Measurements from ENCODE around the gene IP6K1. TPM values are rescaled to one million over a fixed set of nuclear protein-coding genes. Genes with fewer than 3 reads are reported as not detected.
"Not testable (repeated sequence)": the region's sequence is repeated elsewhere in the genome, so short reads cannot be mapped to it uniquely, and the experiment has no call there.

IP6K1 gene
- total RNA-seq, 1 experiment from 2014 or later: 32.2 TPM

DNA sequence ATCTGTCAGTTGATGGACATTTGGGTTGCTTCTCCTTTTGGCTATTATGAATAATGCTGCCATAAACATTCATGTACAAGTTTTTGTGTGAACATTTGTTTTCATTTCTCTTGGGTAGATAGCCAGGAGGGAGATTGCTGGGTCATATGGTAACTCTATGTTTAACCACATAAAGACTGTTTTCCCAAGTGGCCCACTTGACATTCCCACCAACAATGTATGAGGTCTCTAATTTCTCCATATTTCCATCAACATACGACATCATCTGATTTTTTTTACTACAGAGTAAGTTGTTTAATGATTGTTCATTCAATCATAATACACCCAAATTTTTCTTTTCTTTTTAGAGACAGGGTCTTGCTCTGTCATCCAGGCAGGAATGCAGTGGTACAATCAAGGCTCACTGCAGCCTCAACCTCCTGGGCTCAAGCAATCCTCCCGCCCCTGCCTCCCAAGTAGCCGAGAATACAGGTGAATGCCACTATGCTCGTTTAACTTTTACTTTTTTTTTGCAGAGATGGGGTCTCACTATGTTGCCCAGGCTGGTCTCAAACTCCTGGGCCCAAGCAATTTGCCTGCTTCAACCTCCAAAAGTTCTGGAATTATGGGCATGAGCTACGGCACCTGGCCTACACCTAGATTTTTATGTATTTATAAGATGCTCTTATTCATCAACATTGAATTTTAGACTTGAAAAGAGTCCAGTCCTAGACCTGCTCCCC, 6.8 kb downstream of the IP6K1 start:
- Mint-ChIP-seq H3K9me3 (no peaks in the 10 kb centered on the region), H3K4me3 (no peak overlapping the region), H3K4me1 (no peaks in the 10 kb centered on the region), H3K36me3 (peaks cover 18% of the 10 kb centered on the region), H3K27me3 (ENCODE audit: low read depth) (no peaks in the 10 kb centered on the region), H3K27ac (no peak overlapping the region)
- CTCF ChIA-PET: interaction anchor here (0.6 kb wide), 1 partner anchor 215 kb away, joined by 4 read pairs; no protein-coding TSS in a partner anchor
- no peak for DNase-seq (ENCODE audit: low spot score)
- no peak for TF ChIP-seq SMAD3 (CRISPR knock-in tag; IDR thresholded peaks at IDR 0.05; ENCODE audit: borderline replicate concordance)
- TF ChIP-seq ATF1 (CRISPR knock-in tag; IDR thresholded peaks at IDR 0.05): no peak
- no peak for TF ChIP-seq ZNF671 (CRISPR knock-in tag; IDR thresholded peaks at IDR 0.05)
- TF ChIP-seq ZNF121 (CRISPR knock-in tag; IDR thresholded peaks at IDR 0.05): 0 out of 2 replicates have a peak, but pooled peaks have one; percentile 14
- TF ChIP-seq ATF2 (CRISPR knock-in tag; IDR thresholded peaks at IDR 0.05; ENCODE audit: borderline replicate concordance, low read depth): no peak
- no peak for ATAC-seq
- POLR2A ChIA-PET: no interaction called here

- H3K4me1 Mint-ChIP-seq; ATAC-seq; H3K9me3 Mint-ChIP-seq; POLR2A ChIA-PET; H3K27ac Mint-ChIP-seq; CTCF ChIA-PET; H3K27me3 Mint-ChIP-seq (ENCODE audit: low read depth); DNase-seq (ENCODE audit: low spot score); H3K4me3 Mint-ChIP-seq: not testable (repeated sequence)
- peaks cover 13% of the 10 kb centered on the region for H3K36me3 Mint-ChIP-seq
Measured at GRCh38 chr3:49776101-49776500, 10.2 kb downstream of the IP6K1 start.

GRCh38 chr3:49775538-49775937, 10.8 kb downstream of the IP6K1 start:
- H3K36me3 Mint-ChIP-seq: peaks cover 13% of the 10 kb centered on the region
- ChIA-PET CTCF (no interaction called here), POLR2A (no interaction called here)
- no peaks in the 10 kb centered on the region for H3K4me1 Mint-ChIP-seq
- H3K27me3 Mint-ChIP-seq (ENCODE audit: low read depth): no peaks in the 10 kb centered on the region
- H3K9me3 Mint-ChIP-seq: no peaks in the 10 kb centered on the region
- peak overlapping the region; percentile 60; the same call in 1 of the 2 replicates for H3K27ac Mint-ChIP-seq
- TF ChIP-seq SOX15 (CRISPR knock-in tag; IDR thresholded peaks at IDR 0.05) (no peak), IRF2 (CRISPR knock-in tag; IDR thresholded peaks at IDR 0.05; ENCODE audit: borderline replicate concordance, low read depth) (no peak), CREB1 (CRISPR knock-in tag; IDR thresholded peaks at IDR 0.05) (no peak), RELA (CRISPR knock-in tag; IDR thresholded peaks at IDR 0.05; ENCODE audit: borderline replicate concordance) (no peak), ZNF138 (CRISPR knock-in tag; conservative IDR thresholded peaks at IDR 0.05) (no peak)
- ATAC-seq (no peak), DNase-seq (ENCODE audit: low spot score) (no peak)
- H3K4me3 Mint-ChIP-seq: no peak overlapping the region

- ATAC-seq: no peak
- no peak overlapping the region for H3K4me3 Mint-ChIP-seq
- no peaks in the 10 kb centered on the region for H3K9me3 Mint-ChIP-seq
- no peaks in the 10 kb centered on the region for H3K27me3 Mint-ChIP-seq (ENCODE audit: low read depth)
- ChIA-PET CTCF (no interaction called here), POLR2A (interaction anchor here (0.6 kb wide), 1 partner anchor 95 kb away, joined by 3 read pairs; no protein-coding TSS in a partner anchor)
- H3K27ac Mint-ChIP-seq: no peak overlapping the region
- no peak for DNase-seq (ENCODE audit: low spot score)
- peaks cover 5% of the 10 kb centered on the region; the same call in 1 of the 2 replicates for H3K36me3 Mint-ChIP-seq
- TF ChIP-seq GTF2I (CRISPR knock-in tag; conservative IDR thresholded peaks at IDR 0.05) (no peak), OVOL2 (CRISPR knock-in tag; IDR thresholded peaks at IDR 0.05; ENCODE audit: borderline replicate concordance) (no peak), MXD4 (CRISPR knock-in tag; IDR thresholded peaks at IDR 0.05; ENCODE audit: borderline replicate concordance) (no peak), HMGXB4 (CRISPR knock-in tag; IDR thresholded peaks at IDR 0.05) (no peak), ZNF138 (CRISPR knock-in tag; conservative IDR thresholded peaks at IDR 0.05) (no peak), PRRX2 (CRISPR knock-in tag; IDR thresholded peaks at IDR 0.05) (no peak)
- TF ChIP-seq, protein P1, sequence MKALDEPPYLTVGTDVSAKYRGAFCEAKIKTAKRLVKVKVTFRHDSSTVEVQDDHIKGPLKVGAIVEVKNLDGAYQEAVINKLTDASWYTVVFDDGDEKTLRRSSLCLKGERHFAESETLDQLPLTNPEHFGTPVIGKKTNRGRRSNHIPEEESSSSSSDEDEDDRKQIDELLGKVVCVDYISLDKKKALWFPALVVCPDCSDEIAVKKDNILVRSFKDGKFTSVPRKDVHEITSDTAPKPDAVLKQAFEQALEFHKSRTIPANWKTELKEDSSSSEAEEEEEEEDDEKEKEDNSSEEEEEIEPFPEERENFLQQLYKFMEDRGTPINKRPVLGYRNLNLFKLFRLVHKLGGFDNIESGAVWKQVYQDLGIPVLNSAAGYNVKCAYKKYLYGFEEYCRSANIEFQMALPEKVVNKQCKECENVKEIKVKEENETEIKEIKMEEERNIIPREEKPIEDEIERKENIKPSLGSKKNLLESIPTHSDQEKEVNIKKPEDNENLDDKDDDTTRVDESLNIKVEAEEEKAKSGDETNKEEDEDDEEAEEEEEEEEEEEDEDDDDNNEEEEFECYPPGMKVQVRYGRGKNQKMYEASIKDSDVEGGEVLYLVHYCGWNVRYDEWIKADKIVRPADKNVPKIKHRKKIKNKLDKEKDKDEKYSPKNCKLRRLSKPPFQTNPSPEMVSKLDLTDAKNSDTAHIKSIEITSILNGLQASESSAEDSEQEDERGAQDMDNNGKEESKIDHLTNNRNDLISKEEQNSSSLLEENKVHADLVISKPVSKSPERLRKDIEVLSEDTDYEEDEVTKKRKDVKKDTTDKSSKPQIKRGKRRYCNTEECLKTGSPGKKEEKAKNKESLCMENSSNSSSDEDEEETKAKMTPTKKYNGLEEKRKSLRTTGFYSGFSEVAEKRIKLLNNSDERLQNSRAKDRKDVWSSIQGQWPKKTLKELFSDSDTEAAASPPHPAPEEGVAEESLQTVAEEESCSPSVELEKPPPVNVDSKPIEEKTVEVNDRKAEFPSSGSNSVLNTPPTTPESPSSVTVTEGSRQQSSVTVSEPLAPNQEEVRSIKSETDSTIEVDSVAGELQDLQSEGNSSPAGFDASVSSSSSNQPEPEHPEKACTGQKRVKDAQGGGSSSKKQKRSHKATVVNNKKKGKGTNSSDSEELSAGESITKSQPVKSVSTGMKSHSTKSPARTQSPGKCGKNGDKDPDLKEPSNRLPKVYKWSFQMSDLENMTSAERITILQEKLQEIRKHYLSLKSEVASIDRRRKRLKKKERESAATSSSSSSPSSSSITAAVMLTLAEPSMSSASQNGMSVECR (CRISPR knock-in tag; IDR thresholded peaks at IDR 0.05; ENCODE audit: borderline replicate concordance): no peak
- H3K4me1 Mint-ChIP-seq: no peaks in the 10 kb centered on the region
Measured at GRCh38 chr3:49772703-49773102, 13.6 kb downstream of the IP6K1 start.
